Loucy (cell line): ENCODE results near the gene TGFB1I1.

Experiments
- H2AFZ ChIP-seq: fragments of 200-600 bp; sonication (generic); 2 replicates; pipeline ENCODE4 v1.6.0; 2016; ENCODE audit warnings: antibody characterized with exemption, mild to moderate bottlenecking, low read length, moderate library complexity
- H3F3A ChIP-seq: fragments of 200-600 bp; 2 replicates; pipeline ENCODE4 v1.6.0; 2016; ENCODE audit warnings: antibody characterized with exemption, low read depth, mild to moderate bottlenecking
- H3K27me3 ChIP-seq: fragments of 200-600 bp; sonication (generic); 2 replicates; pipeline ENCODE4 v1.6.1; 2014; ENCODE audit warnings: low read length, mild to moderate bottlenecking; ENCODE audit not compliant: insufficient read depth, poor library complexity, severe bottlenecking
- H3K36me3 ChIP-seq: fragments of 200-600 bp; sonication (generic); 2 replicates; pipeline ENCODE4 v1.6.1; 2016; ENCODE audit warnings: low read length; ENCODE audit not compliant: insufficient read depth
- H3K4me1 ChIP-seq: fragments of 200-600 bp; sonication (generic); 2 replicates; pipeline ENCODE4 v1.5.1; 2014; ENCODE audit warnings: low read length, mild to moderate bottlenecking; ENCODE audit not compliant: insufficient read depth, poor library complexity, severe bottlenecking
- H3K4me2 ChIP-seq: fragments of 200-600 bp; sonication (generic); 2 replicates; pipeline ENCODE4 v1.6.0; 2014; ENCODE audit warnings: antibody characterized with exemption, low read length, low read depth, mild to moderate bottlenecking; ENCODE audit not compliant: poor library complexity, severe bottlenecking
- H3K4me3 ChIP-seq: fragments of 200-600 bp; sonication (generic); 2 replicates; pipeline ENCODE4 v1.5.1; 2014; ENCODE audit warnings: low read length, mild to moderate bottlenecking, mixed read lengths; ENCODE audit not compliant: poor library complexity, severe bottlenecking
- H3K79me2 ChIP-seq: fragments of 200-600 bp; sonication (generic); 2 replicates; pipeline ENCODE4 v1.6.1; 2014; ENCODE audit warnings: low read length; ENCODE audit not compliant: insufficient read depth
- H3K9ac ChIP-seq: fragments of 200-600 bp; sonication (generic); 2 replicates; pipeline ENCODE4 v1.6.0; 2014; ENCODE audit warnings: mild to moderate bottlenecking, low read depth, low read length, moderate library complexity; ENCODE audit not compliant: poor library complexity, severe bottlenecking
- H3K9me2 ChIP-seq: fragments of 200-600 bp; sonication (generic); replicated peaks from 2 replicates; pipeline ENCODE4 v1.6.1; 2016; ENCODE audit warnings: low read depth, low read length, mixed read lengths
- H3K9me3 ChIP-seq: fragments of 200-600 bp; sonication (generic); 2 replicates; pipeline ENCODE4 v1.6.1; 2014; ENCODE audit warnings: mild to moderate bottlenecking, antibody characterized with exemption, low read length, low read depth; ENCODE audit not compliant: insufficient read depth
- H4K20me1 ChIP-seq: fragments of 200-600 bp; sonication (generic); 2 replicates; pipeline ENCODE4 v1.6.0; 2014; ENCODE audit warnings: antibody characterized with exemption, low read length, mild to moderate bottlenecking; ENCODE audit not compliant: insufficient read depth, poor library complexity, severe bottlenecking
- EZH2phosphoT487 ChIP-seq: fragments of 200-600 bp; IDR thresholded peaks from 2 replicates; pipeline ENCODE4 v1.6.1; 2018; ENCODE audit warnings: antibody characterized with exemption, mild to moderate bottlenecking, moderate library complexity, borderline replicate concordance
- TF ChIP-seq, protein P1 (sequence below): fragments of 200-600 bp; sonication (generic); conservative IDR thresholded peaks from 2 replicates; pipeline ENCODE4 v1.5.1; 2014; ENCODE audit warnings: mild to moderate bottlenecking, antibody characterized with exemption, low read length

TGFB1I1 gene

DNA sequence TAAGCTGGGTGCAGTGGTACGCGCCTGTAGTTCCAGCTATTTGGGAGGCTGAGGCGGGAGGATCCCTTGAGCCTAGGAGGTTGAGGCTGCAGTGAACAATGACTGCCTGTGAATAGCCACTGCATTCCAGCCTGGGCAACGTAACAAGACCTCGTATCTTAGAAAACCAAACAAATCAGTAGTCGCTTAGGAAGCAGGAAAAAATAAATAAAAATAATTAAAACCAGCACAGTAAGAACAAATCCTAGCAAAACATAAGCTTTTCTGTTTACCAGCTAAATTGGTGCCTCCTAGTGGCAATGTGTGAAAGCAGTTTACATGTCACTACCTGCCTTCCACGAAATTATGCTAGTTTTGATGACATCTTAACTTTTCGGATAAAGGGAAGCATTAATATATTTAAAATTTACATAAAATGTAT is 11.4 kb upstream of the TGFB1I1 start:
- peaks cover 31% of the 10 kb centered on the region; the same call in 1 of the 2 replicates for H3K36me3 ChIP-seq
- H4K20me1 ChIP-seq: peaks cover 39% of the 10 kb centered on the region
- H3K79me2 ChIP-seq: peaks cover 62% of the 10 kb centered on the region
- H3K4me2 ChIP-seq: peak overlapping the region; percentile 99
- H3F3A ChIP-seq: peaks cover 6% of the 10 kb centered on the region
- H3K4me3 ChIP-seq: peak overlapping the region; percentile 94
- H3K9me3 ChIP-seq: no peaks in the 10 kb centered on the region
- no peak overlapping the region for H2AFZ ChIP-seq
- H3K27me3 ChIP-seq: no peaks in the 10 kb centered on the region
- H3K4me1 ChIP-seq: peaks cover 35% of the 10 kb centered on the region
- H3K9me2 ChIP-seq: no peaks in the 10 kb centered on the region
- H3K9ac ChIP-seq: peak overlapping the region; percentile 65
- TF ChIP-seq EZH2phosphoT487: no peak
- TF ChIP-seq, protein P1, sequence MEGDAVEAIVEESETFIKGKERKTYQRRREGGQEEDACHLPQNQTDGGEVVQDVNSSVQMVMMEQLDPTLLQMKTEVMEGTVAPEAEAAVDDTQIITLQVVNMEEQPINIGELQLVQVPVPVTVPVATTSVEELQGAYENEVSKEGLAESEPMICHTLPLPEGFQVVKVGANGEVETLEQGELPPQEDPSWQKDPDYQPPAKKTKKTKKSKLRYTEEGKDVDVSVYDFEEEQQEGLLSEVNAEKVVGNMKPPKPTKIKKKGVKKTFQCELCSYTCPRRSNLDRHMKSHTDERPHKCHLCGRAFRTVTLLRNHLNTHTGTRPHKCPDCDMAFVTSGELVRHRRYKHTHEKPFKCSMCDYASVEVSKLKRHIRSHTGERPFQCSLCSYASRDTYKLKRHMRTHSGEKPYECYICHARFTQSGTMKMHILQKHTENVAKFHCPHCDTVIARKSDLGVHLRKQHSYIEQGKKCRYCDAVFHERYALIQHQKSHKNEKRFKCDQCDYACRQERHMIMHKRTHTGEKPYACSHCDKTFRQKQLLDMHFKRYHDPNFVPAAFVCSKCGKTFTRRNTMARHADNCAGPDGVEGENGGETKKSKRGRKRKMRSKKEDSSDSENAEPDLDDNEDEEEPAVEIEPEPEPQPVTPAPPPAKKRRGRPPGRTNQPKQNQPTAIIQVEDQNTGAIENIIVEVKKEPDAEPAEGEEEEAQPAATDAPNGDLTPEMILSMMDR: peak; percentile 70

GRCh38 chr16:31461201-31461920 is 10.6 kb upstream of the TGFB1I1 start:
- H3K4me3 ChIP-seq: peak overlapping the region; percentile 94
- no peaks in the 10 kb centered on the region for H3K9me3 ChIP-seq
- peaks cover 60% of the 10 kb centered on the region for H3K79me2 ChIP-seq
- peaks cover 32% of the 10 kb centered on the region for H3K4me1 ChIP-seq
- H3K4me2 ChIP-seq: peak overlapping the region; percentile 99
- no peaks in the 10 kb centered on the region for H3K27me3 ChIP-seq
- H2AFZ ChIP-seq: no peak overlapping the region
- peaks cover 6% of the 10 kb centered on the region for H3F3A ChIP-seq
- H4K20me1 ChIP-seq: peaks cover 33% of the 10 kb centered on the region
- H3K9ac ChIP-seq: peak overlapping the region; percentile 65
- peaks cover 34% of the 10 kb centered on the region; the same call in 1 of the 2 replicates for H3K36me3 ChIP-seq
- H3K9me2 ChIP-seq: no peaks in the 10 kb centered on the region
- TF ChIP-seq EZH2phosphoT487: no peak
- TF ChIP-seq, protein P1: no peak

DNA sequence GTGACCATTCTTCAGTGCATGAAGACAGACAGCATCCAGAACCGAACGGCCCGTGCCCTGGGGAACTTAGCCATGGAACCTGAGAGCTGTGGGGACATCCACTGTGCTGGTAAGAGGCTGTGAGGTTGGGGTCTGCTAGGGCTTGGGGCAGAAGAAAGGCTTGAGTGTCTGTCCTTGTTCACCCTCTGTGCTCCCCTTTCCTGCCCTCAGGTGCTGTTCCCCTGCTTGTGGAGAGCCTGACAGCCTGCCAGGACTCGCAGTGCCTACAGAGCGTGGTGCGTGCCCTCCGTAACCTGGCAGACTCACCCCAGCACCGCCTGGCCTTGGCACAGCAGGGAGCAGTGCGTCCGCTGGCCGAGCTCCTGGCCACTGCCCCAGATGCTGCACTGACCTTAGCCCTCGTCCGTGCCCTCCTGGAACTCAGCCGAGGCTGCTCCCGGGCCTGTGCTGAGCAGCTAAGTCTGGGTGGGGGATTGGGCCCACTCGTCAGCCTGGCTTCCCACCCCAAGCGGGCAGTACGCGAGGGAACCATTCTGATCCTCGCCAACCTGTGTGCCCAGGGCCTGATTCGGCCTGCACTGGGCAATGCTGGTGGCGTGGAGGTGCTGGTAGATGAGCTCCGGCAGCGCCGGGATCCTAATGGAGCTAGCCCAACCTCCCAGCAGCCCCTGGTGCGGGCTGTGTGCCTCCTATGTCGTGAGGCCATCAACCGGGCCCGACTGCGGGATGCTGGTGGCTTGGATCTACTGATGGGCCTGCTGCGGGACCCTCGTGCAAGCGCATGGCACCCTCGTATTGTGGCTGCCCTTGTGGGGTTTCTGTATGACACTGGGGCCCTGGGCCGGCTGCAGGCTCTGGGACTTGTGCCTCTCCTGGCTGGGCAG is 9.8 kb upstream of the TGFB1I1 start:
- no peak for TF ChIP-seq EZH2phosphoT487
- TF ChIP-seq, protein P1: no peak
- Histone ChIP-seq H3K9ac (no peak overlapping the region), H3K79me2 (peaks cover 52% of the 10 kb centered on the region), H3K4me3 (no peak overlapping the region), H2AFZ (no peak overlapping the region), H3K27me3 (no peaks in the 10 kb centered on the region), H3K4me1 (peaks cover 32% of the 10 kb centered on the region), H4K20me1 (peaks cover 25% of the 10 kb centered on the region), H3F3A (peaks cover 6% of the 10 kb centered on the region), H3K36me3 (peaks cover 34% of the 10 kb centered on the region; the same call in 1 of the 2 replicates), H3K9me2 (no peaks in the 10 kb centered on the region), H3K4me2 (no peak overlapping the region), H3K9me3 (no peaks in the 10 kb centered on the region)
